Skin epidermis (tissue), 12 donors: ENCODE measurements around the gene GPR179.

Source experiments
- H3K27ac ChIP-seq, 21 experiments: fragments of 200-600 bp; sonication (generic) in 11 of 21; one replicate each; pipeline ENCODE4 v1.5.0; 2020; ENCODE audit warnings: mild to moderate bottlenecking in 3 of 21, inconsistent platforms in 2 of 21, moderate library complexity in 2 of 21
- H3K4me3 ChIP-seq, 7 experiments: fragments of 200-600 bp; sonication (generic) in 2 of 7; one replicate each; pipeline ENCODE4 v1.5.0; 2020; ENCODE audit warnings: inconsistent platforms in 2 of 7, mild to moderate bottlenecking in 2 of 7, moderate library complexity in 1 of 7

Gene GPR179

GRCh38 chr17:38345743-38346142 is 2.0 kb upstream of the GPR179 start:
- Histone ChIP-seq H3K4me3 (no peak overlapping the region), H3K27ac (no peak overlapping the region)

GRCh38 chr17:38344420-38344745 is 627 bp upstream of the GPR179 start:
- Histone ChIP-seq H3K4me3 (no peak overlapping the region), H3K27ac (no peak overlapping the region)

- H3K27ac ChIP-seq, result no peak overlapping the region
- H3K4me3 ChIP-seq, result no peak overlapping the region
Measured at GRCh38 chr17:38342886-38343607, 709 bp downstream of the GPR179 start.

GRCh38 chr17:38341035-38341721 is 2.6 kb downstream of the GPR179 start:
- Histone ChIP-seq H3K27ac (peak overlapping the region in 1 of 21 experiments; percentile 7), H3K4me3 (no peak overlapping the region)

GRCh38 chr17:38339891-38340290 is 3.9 kb downstream of the GPR179 start:
- Histone ChIP-seq H3K27ac (no peak overlapping the region), H3K4me3 (no peak overlapping the region)

- H3K27ac ChIP-seq, result no peak overlapping the region
- H3K4me3 ChIP-seq, result no peak overlapping the region
Measured at GRCh38 chr17:38338535-38338934, 5.2 kb downstream of the GPR179 start.

GRCh38 chr17:38338053-38338452 is 5.7 kb downstream of the GPR179 start:
- H3K4me3 ChIP-seq, result no peak overlapping the region
- no peak overlapping the region for H3K27ac ChIP-seq

- Histone ChIP-seq H3K27ac (no peak overlapping the region), H3K4me3 (no peak overlapping the region)
Measured at GRCh38 chr17:38336838-38337237, 6.9 kb downstream of the GPR179 start.

GRCh38 chr17:38334480-38335364 is 9.0 kb downstream of the GPR179 start:
- Histone ChIP-seq H3K27ac (no peak overlapping the region), H3K4me3 (no peak overlapping the region)

- no peak overlapping the region for H3K27ac ChIP-seq
- H3K4me3 ChIP-seq, result no peak overlapping the region
Measured at GRCh38 chr17:38333635-38334295, 10.0 kb downstream of the GPR179 start.

- no peak overlapping the region for H3K4me3 ChIP-seq
- no peak overlapping the region for H3K27ac ChIP-seq
Measured at GRCh38 chr17:38332735-38333134, 11.0 kb downstream of the GPR179 start.

GRCh38 chr17:38330941-38331411 is 12.8 kb downstream of the GPR179 start:
- no peak overlapping the region for H3K4me3 ChIP-seq
- no peak overlapping the region for H3K27ac ChIP-seq

GRCh38 chr17:38329808-38330730 is 13.7 kb downstream of the GPR179 start:
- no peak overlapping the region for H3K27ac ChIP-seq

GRCh38 chr17:38329284-38329683 is 14.5 kb downstream of the GPR179 start:
- Histone ChIP-seq H3K4me3 (no peak overlapping the region), H3K27ac (no peak overlapping the region)

More at GRCh38 chr17:38329808-38330730, 13.7 kb downstream of the GPR179 start:
- no peak overlapping the region for H3K4me3 ChIP-seq

- Histone ChIP-seq H3K27ac (no peak overlapping the region), H3K4me3 (no peak overlapping the region)
Measured at GRCh38 chr17:38328620-38329019, 15.1 kb downstream of the GPR179 start.

GRCh38 chr17:38327936-38328335 is 15.8 kb downstream of the GPR179 start:
- H3K27ac ChIP-seq, result no peak overlapping the region
- no peak overlapping the region for H3K4me3 ChIP-seq

GRCh38 chr17:38326996-38327792 is 16.6 kb downstream of the GPR179 start:
- Histone ChIP-seq H3K27ac (peak overlapping the region in 3 of 21 experiments; percentile 14 to 34 (median 21)), H3K4me3 (no peak overlapping the region)

GRCh38 chr17:38325221-38325851 is 18.4 kb downstream of the GPR179 start:
- Histone ChIP-seq H3K4me3 (no peak overlapping the region), H3K27ac (peak overlapping the region in 1 of 21 experiments; percentile 36)
